ENCODE data around the gene MAPKAPK3. TPM values are rescaled to one million over a fixed set of nuclear protein-coding genes. Genes with fewer than 3 reads are reported as not detected.

The MAPKAPK3 gene
- total RNA-seq, 2 experiments from 2014 or later = 156 to 175 TPM

- Mint-ChIP-seq H3K4me3 (no peak overlapping the region), H3K36me3 (peaks cover 49% of the 10 kb centered on the region), H3K4me1 (peaks cover 72% of the 10 kb centered on the region), H3K27me3 (peaks cover 2% of the 10 kb centered on the region), H3K27ac (no peak overlapping the region), H3K9me3 (ENCODE audit: low read depth) (no peaks in the 10 kb centered on the region)
- DNase-seq (no peak), ATAC-seq (no peak)
- CTCF ChIA-PET = interaction anchor here (13.1 to 14.4 kb wide), 2 partner anchors 12 to 31 kb away, joined by 347 to 859 read pairs; partner anchors contain the start of genes CISH and MAPKAPK3
These were observed 39.6 kb upstream of the MAPKAPK3 start for GRCh38 chr3:50577348-50577747.

GRCh38 chr3:50580683-50581458 lies 36.1 kb upstream of the MAPKAPK3 start:
- H3K4me1 Mint-ChIP-seq = peaks cover 50% of the 10 kb centered on the region
- peak overlapping the region; percentile 14 for H3K27ac Mint-ChIP-seq
- no peak overlapping the region for H3K4me3 Mint-ChIP-seq
- H3K9me3 Mint-ChIP-seq (ENCODE audit: low read depth) = no peaks in the 10 kb centered on the region
- peak; percentile 42 for ATAC-seq
- peaks cover 50% of the 10 kb centered on the region for H3K36me3 Mint-ChIP-seq
- DNase-seq = no peak
- CTCF ChIA-PET = interaction anchor here (0.8 to 1.2 kb wide), 4 partner anchors 9 to 35 kb away, joined by 4 to 7 read pairs (median 4); partner anchors contain the start of gene MAPKAPK3
- no peaks in the 10 kb centered on the region for H3K27me3 Mint-ChIP-seq

GRCh38 chr3:50581459-50581842 lies 35.5 kb upstream of the MAPKAPK3 start:
- Mint-ChIP-seq H3K27ac (peak overlapping the region; percentile 14), H3K4me3 (no peak overlapping the region), H3K36me3 (peaks cover 45% of the 10 kb centered on the region), H3K4me1 (peaks cover 48% of the 10 kb centered on the region), H3K9me3 (ENCODE audit: low read depth) (no peaks in the 10 kb centered on the region), H3K27me3 (no peaks in the 10 kb centered on the region)
- DNase-seq (no peak), ATAC-seq (no peak)
- CTCF ChIA-PET = interaction anchor here (1.0 to 1.2 kb wide), 3 partner anchors 8 to 35 kb away, joined by 4 to 7 read pairs (median 5); partner anchors contain the start of gene MAPKAPK3

- ATAC-seq (no peak), DNase-seq (no peak)
- CTCF ChIA-PET = interaction anchor here (2.2 kb wide), 1 partner anchor 33 kb away, joined by 7 read pairs; no protein-coding TSS in a partner anchor
- H3K36me3 Mint-ChIP-seq = peaks cover 41% of the 10 kb centered on the region
- no peak overlapping the region for H3K4me3 Mint-ChIP-seq
- H3K27ac Mint-ChIP-seq = no peak overlapping the region
- H3K9me3 Mint-ChIP-seq (ENCODE audit: low read depth) = no peaks in the 10 kb centered on the region
- H3K27me3 Mint-ChIP-seq = no peaks in the 10 kb centered on the region
- peaks cover 50% of the 10 kb centered on the region for H3K4me1 Mint-ChIP-seq
These were observed 34.9 kb upstream of the MAPKAPK3 start for GRCh38 chr3:50582083-50582482.

GRCh38 chr3:50583897-50584296 lies 33.1 kb upstream of the MAPKAPK3 start:
- no peaks in the 10 kb centered on the region for H3K27me3 Mint-ChIP-seq
- no peak overlapping the region for H3K4me3 Mint-ChIP-seq
- peaks cover 59% of the 10 kb centered on the region for H3K4me1 Mint-ChIP-seq
- DNase-seq (no peak), ATAC-seq (no peak)
- H3K36me3 Mint-ChIP-seq = peaks cover 32% of the 10 kb centered on the region
- CTCF ChIA-PET = interaction anchor here (1.3 to 2.2 kb wide), 2 partner anchors 10 to 32 kb away, joined by 5 to 7 read pairs; no protein-coding TSS in a partner anchor
- peak overlapping the region; percentile 31 for H3K27ac Mint-ChIP-seq
- no peaks in the 10 kb centered on the region for H3K9me3 Mint-ChIP-seq (ENCODE audit: low read depth)

- Mint-ChIP-seq H3K27ac (peak overlapping the region; percentile 31), H3K9me3 (ENCODE audit: low read depth) (no peaks in the 10 kb centered on the region), H3K4me3 (no peak overlapping the region), H3K36me3 (peaks cover 29% of the 10 kb centered on the region), H3K4me1 (peaks cover 61% of the 10 kb centered on the region), H3K27me3 (no peaks in the 10 kb centered on the region)
- DNase-seq = no peak
- ATAC-seq = no peak
- CTCF ChIA-PET = interaction anchor here (1.3 to 2.2 kb wide), 2 partner anchors 10 to 31 kb away, joined by 5 to 7 read pairs; no protein-coding TSS in a partner anchor
These were observed 32.6 kb upstream of the MAPKAPK3 start for GRCh38 chr3:50584391-50584790.

- H3K4me1 Mint-ChIP-seq = peaks cover 64% of the 10 kb centered on the region
- no peak overlapping the region for H3K4me3 Mint-ChIP-seq
- H3K27me3 Mint-ChIP-seq = no peaks in the 10 kb centered on the region
- ATAC-seq (no peak), DNase-seq (no peak)
- CTCF ChIA-PET = interaction anchor here (1.2 to 10.3 kb wide), 4 partner anchors 11 to 27 kb away, joined by 3 to 347 read pairs (median 203); partner anchors contain the start of genes C3orf18, CISH, HEMK1 and MAPKAPK3
- H3K27ac Mint-ChIP-seq = peak overlapping the region; percentile 31
- H3K9me3 Mint-ChIP-seq (ENCODE audit: low read depth) = no peaks in the 10 kb centered on the region
- H3K36me3 Mint-ChIP-seq = peaks cover 23% of the 10 kb centered on the region
These were observed 30.8 kb upstream of the MAPKAPK3 start for GRCh38 chr3:50585919-50586762.

- Mint-ChIP-seq H3K27me3 (no peaks in the 10 kb centered on the region), H3K4me3 (no peak overlapping the region), H3K4me1 (peaks cover 67% of the 10 kb centered on the region), H3K36me3 (peaks cover 22% of the 10 kb centered on the region), H3K9me3 (ENCODE audit: low read depth) (no peaks in the 10 kb centered on the region), H3K27ac (peak overlapping the region; percentile 98)
- no peak for DNase-seq
- ATAC-seq = no peak
- CTCF ChIA-PET = interaction anchor here (1.2 to 10.3 kb wide), 4 partner anchors 10 to 26 kb away, joined by 3 to 347 read pairs (median 203); partner anchors contain the start of genes C3orf18, CISH, HEMK1 and MAPKAPK3
These were observed 30.2 kb upstream of the MAPKAPK3 start for GRCh38 chr3:50586763-50587070.

- H3K36me3 Mint-ChIP-seq = peaks cover 19% of the 10 kb centered on the region
- H3K27me3 Mint-ChIP-seq = no peaks in the 10 kb centered on the region
- DNase-seq (no peak), ATAC-seq (no peak)
- H3K9me3 Mint-ChIP-seq (ENCODE audit: low read depth) = no peaks in the 10 kb centered on the region
- CTCF ChIA-PET = interaction anchor here (1.2 to 10.3 kb wide), 5 partner anchors 9 to 66 kb away, joined by 3 to 347 read pairs (median 164); partner anchors contain the start of genes C3orf18, CISH, HEMK1 and MAPKAPK3
- peaks cover 73% of the 10 kb centered on the region for H3K4me1 Mint-ChIP-seq
- H3K4me3 Mint-ChIP-seq = no peak overlapping the region
- H3K27ac Mint-ChIP-seq = peak overlapping the region; percentile 98
These were observed 29.6 kb upstream of the MAPKAPK3 start for GRCh38 chr3:50587373-50587772.

- Mint-ChIP-seq H3K4me3 (peak overlapping the region; percentile 48), H3K27ac (peak overlapping the region; percentile 98), H3K36me3 (peaks cover 19% of the 10 kb centered on the region), H3K27me3 (no peaks in the 10 kb centered on the region), H3K9me3 (ENCODE audit: low read depth) (no peaks in the 10 kb centered on the region), H3K4me1 (peaks cover 80% of the 10 kb centered on the region)
- CTCF ChIA-PET = interaction anchor here (1.2 to 10.3 kb wide), 5 partner anchors 14 to 65 kb away, joined by 4 to 347 read pairs (median 164); partner anchors contain the start of genes C3orf18, CISH, HEMK1 and MAPKAPK3
- peak; percentile 41 for ATAC-seq
- peak; percentile 90 for DNase-seq
These were observed 28.9 kb upstream of the MAPKAPK3 start for GRCh38 chr3:50587806-50588758.

GRCh38 chr3:50588759-50589433 lies 28.1 kb upstream of the MAPKAPK3 start:
- CTCF ChIA-PET = interaction anchor here (1.0 to 10.3 kb wide), 6 partner anchors 8 to 64 kb away, joined by 4 to 347 read pairs (median 86); partner anchors contain the start of genes C3orf18, CISH, HEMK1 and MAPKAPK3
- H3K27ac Mint-ChIP-seq = peak overlapping the region; percentile 98
- ATAC-seq = no peak
- peaks cover 84% of the 10 kb centered on the region for H3K4me1 Mint-ChIP-seq
- H3K9me3 Mint-ChIP-seq (ENCODE audit: low read depth) = no peaks in the 10 kb centered on the region
- H3K27me3 Mint-ChIP-seq = no peaks in the 10 kb centered on the region
- peaks cover 14% of the 10 kb centered on the region for H3K36me3 Mint-ChIP-seq
- DNase-seq = no peak
- H3K4me3 Mint-ChIP-seq = peak overlapping the region; percentile 48
